ENCODE data around the gene COASY. TPM values are rescaled to one million over a fixed set of nuclear protein-coding genes. Genes with fewer than 3 reads are reported as not detected.
"Not testable (repeated sequence)": the region's sequence is repeated elsewhere in the genome, so short reads cannot be mapped to it uniquely, and the experiment has no call there.

COASY gene
- total and polyA plus RNA-seq, 2 experiments from 2014 or later: 43.5 to 74.7 TPM

GRCh38 chr17:42548070-42548837, 13.7 kb upstream of the COASY start:
- Histone ChIP-seq H3K9me3 (ENCODE audit: low read depth) (no peaks in the 10 kb centered on the region), H3K4me1 (ENCODE audit: low read depth) (no peaks in the 10 kb centered on the region), H3K36me3 (peaks cover 2% of the 10 kb centered on the region), H3K4me3 (peak overlapping the region; percentile 25), H3K27me3 (no peaks in the 10 kb centered on the region), H3K27ac (no peak overlapping the region)
- peak; percentile 60 to 84 for DNase-seq (ENCODE audit: low read depth in 1 of 2, low spot score in 1 of 2)
- peak; percentile 43 for TF ChIP-seq CTCF (IDR thresholded peaks at IDR 0.05; ENCODE audit: low read depth, low read length)

- no peak for TF ChIP-seq CTCF (IDR thresholded peaks at IDR 0.05; ENCODE audit: low read depth, low read length)
- H3K27ac ChIP-seq: no peak overlapping the region
- H3K9me3 ChIP-seq (ENCODE audit: low read depth): no peaks in the 10 kb centered on the region
- H3K4me3 ChIP-seq: peak overlapping the region; percentile 25
- DNase-seq (ENCODE audit: low read depth in 1 of 2, low spot score in 1 of 2): no peak
- no peaks in the 10 kb centered on the region for H3K4me1 ChIP-seq (ENCODE audit: low read depth)
- H3K36me3 ChIP-seq: no peaks in the 10 kb centered on the region
- no peaks in the 10 kb centered on the region for H3K27me3 ChIP-seq
These were observed 12.8 kb upstream of the COASY start for GRCh38 chr17:42548993-42549755.

- not testable (repeated sequence) for H3K36me3 ChIP-seq; H3K27me3 ChIP-seq; DNase-seq (ENCODE audit: low read depth in 1 of 2, low spot score in 1 of 2); H3K4me1 ChIP-seq (ENCODE audit: low read depth); H3K9me3 ChIP-seq (ENCODE audit: low read depth); H3K4me3 ChIP-seq; H3K27ac ChIP-seq
These were observed 9.2 kb upstream of the COASY start, which contains the start of gene HSD17B1 for GRCh38 chr17:42552736-42553135. Gene HSD17B1 (plus strand): TSS chr17:42552923. CDS start chr17:42552934, 11 bp downstream.

- no peak overlapping the region for H3K4me3 ChIP-seq
- H3K36me3 ChIP-seq: no peaks in the 10 kb centered on the region
- peak; percentile 36 for TF ChIP-seq CTCF (IDR thresholded peaks at IDR 0.05; ENCODE audit: low read depth, low read length)
- H3K27me3 ChIP-seq: no peaks in the 10 kb centered on the region
- no peaks in the 10 kb centered on the region for H3K9me3 ChIP-seq (ENCODE audit: low read depth)
- H3K4me1 ChIP-seq (ENCODE audit: low read depth): peaks cover 5% of the 10 kb centered on the region
- peak in 1 of 2 donors; percentile 62 for DNase-seq (ENCODE audit: low read depth in 1 of 2, low spot score in 1 of 2)
- no peak overlapping the region for H3K27ac ChIP-seq
These were observed 8.7 kb upstream of the COASY start for GRCh38 chr17:42553161-42553818.

GRCh38 chr17:42553866-42554249, 8.1 kb upstream of the COASY start:
- no peaks in the 10 kb centered on the region for H3K27me3 ChIP-seq
- DNase-seq (ENCODE audit: low read depth in 1 of 2, low spot score in 1 of 2): no peak
- no peaks in the 10 kb centered on the region for H3K36me3 ChIP-seq
- peak overlapping the region; percentile 77 for H3K4me3 ChIP-seq
- peak overlapping the region; percentile 95 for H3K27ac ChIP-seq
- no peaks in the 10 kb centered on the region for H3K9me3 ChIP-seq (ENCODE audit: low read depth)
- H3K4me1 ChIP-seq (ENCODE audit: low read depth): peaks cover 5% of the 10 kb centered on the region
- no peak for TF ChIP-seq CTCF (IDR thresholded peaks at IDR 0.05; ENCODE audit: low read depth, low read length)

All from cardiac muscle cell (in vitro differentiated cells and primary cell).